GM12874 (cell line): ENCODE data around the gene F2RL1.

Experiments used
- TF ChIP-seq, protein P1 (sequence below): IDR thresholded peaks from 2 replicates; pipeline ENCODE4 v1.5.1; 2011; ENCODE audit warnings: low read depth, mild to moderate bottlenecking, control low read depth, low read length, moderate library complexity; ENCODE audit not compliant: insufficient read depth

F2RL1 gene

DNA sequence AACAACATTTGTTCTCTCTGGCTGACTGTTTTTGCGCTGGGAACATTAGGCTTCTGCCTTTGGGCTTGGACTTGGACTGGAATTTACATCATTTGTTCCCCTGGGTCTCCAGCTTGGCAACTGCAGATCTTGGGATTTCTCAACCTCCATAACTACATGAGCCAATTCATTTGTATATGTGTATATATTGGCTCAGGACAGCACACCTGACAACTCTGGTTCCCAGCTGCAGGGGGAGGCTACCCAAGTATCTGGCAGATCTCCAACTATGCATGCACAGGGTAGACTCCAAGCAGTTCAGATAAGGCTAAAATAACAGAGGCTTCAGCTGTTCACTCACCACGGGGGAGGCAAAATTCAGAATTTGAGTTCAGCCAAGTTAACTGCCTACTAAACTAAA, 31.6 kb upstream of the F2RL1 start:
- TF ChIP-seq, protein P1, sequence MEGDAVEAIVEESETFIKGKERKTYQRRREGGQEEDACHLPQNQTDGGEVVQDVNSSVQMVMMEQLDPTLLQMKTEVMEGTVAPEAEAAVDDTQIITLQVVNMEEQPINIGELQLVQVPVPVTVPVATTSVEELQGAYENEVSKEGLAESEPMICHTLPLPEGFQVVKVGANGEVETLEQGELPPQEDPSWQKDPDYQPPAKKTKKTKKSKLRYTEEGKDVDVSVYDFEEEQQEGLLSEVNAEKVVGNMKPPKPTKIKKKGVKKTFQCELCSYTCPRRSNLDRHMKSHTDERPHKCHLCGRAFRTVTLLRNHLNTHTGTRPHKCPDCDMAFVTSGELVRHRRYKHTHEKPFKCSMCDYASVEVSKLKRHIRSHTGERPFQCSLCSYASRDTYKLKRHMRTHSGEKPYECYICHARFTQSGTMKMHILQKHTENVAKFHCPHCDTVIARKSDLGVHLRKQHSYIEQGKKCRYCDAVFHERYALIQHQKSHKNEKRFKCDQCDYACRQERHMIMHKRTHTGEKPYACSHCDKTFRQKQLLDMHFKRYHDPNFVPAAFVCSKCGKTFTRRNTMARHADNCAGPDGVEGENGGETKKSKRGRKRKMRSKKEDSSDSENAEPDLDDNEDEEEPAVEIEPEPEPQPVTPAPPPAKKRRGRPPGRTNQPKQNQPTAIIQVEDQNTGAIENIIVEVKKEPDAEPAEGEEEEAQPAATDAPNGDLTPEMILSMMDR, result no peak

DNA sequence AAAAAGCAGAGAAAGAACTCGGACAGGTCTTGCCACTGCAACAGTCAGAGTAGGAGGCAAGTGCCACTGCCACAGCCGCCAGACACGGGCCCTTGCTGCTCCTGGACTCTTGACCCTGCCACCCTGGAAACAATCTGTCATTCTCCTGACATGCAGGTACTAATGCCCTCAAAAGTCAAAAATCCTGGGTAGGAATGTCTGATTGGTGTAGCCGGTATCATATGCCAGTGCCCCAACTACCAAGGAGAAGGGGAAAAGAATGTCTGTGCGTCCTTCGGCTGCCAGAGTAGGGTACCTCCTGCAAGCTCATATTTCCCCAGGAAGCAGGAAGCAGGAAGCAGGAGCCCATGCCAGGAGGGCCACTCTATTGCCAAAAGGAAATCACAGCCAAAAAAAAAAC, 30.5 kb upstream of the F2RL1 start:
- TF ChIP-seq, protein P1, result no peak

DNA sequence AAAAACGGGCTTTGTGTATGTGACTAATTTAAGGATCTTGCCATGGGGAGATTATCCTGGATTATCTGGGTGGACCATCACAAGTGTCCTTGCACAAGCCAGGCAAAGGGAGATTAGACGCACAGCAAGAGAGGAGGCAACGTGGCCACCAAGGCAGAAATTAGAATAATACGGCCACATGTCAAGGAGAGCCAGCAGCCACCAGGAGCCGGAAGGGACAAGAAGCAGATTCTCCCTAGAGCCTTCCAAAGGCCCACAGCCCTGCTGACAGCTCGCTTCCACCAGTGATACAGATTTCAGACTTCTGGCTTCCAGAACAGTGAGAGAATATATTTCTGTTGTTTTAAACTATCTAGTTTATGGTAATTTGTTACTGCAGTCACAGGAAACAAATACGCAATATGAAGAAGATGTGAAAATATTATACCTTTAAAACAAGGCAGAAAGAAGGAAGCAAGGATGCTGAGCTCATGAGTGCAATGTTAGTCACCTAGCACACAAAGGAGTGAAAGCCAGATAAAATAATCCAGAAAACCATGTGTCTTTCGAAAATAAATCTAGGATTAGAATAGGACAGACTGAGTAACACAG, 28.7 kb upstream of the F2RL1 start:
- TF ChIP-seq, protein P1, result no peak

DNA sequence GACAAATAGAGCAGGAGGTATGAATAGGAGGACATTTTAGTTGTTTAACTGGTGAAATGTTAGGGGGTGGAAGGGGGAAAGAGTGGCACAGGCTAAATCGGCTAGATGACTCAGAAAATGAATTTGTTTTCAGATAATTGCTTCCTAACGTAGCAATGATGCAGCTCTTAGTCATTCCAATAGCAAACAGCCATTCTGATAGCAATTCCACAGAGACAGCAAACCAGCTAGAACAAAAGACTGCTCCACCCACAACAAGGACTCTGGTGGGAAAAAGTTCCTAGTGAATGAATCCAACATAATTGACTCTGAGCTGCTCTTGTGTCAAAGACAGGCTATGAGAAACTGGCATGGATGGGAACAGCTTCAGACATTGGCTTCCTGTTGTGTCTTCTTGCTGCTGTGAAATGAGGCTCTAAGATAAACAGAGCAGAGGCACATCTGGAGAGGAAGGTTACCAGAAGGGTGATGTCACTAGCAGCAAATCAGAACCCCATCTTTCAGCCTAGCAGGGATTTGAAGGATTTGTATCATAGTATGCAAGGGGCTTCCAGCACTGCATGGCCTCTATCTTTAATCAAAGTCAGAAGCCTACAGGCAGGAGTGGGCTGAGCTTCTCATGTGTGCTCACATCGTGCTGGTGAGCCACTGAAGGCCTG, 28.1 kb upstream of the F2RL1 start:
- TF ChIP-seq, protein P1, result no peak

DNA sequence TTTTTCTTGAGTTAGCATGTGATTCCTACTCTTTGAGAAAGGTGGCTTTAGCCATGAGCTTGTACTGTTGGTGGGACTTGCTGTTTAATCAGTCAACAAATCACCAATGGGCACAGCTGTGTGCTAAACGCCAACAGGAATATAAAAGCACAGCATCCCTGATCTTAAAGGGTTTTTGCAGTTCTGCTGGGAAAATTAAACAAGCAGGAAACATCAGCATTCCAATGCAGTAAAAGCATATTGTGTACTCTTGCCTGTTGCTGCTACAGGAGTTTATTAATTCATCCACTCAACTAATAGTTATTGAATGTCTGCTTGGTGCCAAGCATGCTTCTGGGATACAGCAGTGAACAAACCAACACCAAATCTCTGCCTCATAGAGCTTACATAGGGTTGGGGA, 27.4 kb upstream of the F2RL1 start:
- TF ChIP-seq, protein P1, result no peak

DNA sequence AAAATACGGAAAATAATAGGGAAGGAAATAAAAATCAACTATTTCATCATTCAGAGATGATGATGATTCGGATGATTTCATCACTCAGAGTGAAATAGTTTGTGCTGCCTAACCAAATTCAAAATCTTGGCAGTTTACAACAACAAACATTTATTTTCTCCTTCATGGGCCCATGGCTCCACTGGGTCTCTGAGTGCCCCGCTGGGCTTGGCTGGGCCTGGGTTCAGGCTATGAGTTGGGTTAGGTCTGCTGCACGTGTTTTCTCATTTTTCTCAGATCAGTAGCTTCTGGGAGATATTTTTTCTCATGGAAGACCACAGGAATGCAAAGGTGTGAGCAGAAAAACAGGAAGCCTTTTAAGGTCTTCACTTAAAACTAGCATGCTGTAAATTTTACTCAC, 24.0 kb upstream of the F2RL1 start:
- TF ChIP-seq, protein P1, result no peak

DNA sequence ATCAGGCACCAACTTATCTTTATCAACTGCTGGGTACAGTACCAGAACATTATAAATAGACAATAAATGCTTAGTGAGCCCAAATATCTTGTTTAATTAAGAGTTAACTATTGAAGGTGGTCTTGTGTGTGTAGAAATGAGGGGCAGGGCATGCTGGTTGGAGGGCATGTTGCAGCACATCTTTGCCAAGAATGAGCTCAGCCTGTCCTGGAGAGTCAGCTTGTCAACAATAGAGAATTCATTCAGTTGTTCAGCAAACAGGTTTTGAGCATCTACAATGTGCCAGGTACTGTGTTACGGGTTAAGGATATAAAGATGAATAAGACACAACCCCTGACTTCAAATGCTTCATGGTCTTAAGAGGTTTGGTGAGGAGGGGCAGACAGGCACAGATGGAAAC, 19.2 kb upstream of the F2RL1 start:
- TF ChIP-seq, protein P1, result no peak
